ENCODE results near the gene RBM47.
"Not testable (repeated sequence)": the region's sequence is repeated elsewhere in the genome, so short reads cannot be mapped to it uniquely, and the experiment has no call there.

Gene RBM47

DNA sequence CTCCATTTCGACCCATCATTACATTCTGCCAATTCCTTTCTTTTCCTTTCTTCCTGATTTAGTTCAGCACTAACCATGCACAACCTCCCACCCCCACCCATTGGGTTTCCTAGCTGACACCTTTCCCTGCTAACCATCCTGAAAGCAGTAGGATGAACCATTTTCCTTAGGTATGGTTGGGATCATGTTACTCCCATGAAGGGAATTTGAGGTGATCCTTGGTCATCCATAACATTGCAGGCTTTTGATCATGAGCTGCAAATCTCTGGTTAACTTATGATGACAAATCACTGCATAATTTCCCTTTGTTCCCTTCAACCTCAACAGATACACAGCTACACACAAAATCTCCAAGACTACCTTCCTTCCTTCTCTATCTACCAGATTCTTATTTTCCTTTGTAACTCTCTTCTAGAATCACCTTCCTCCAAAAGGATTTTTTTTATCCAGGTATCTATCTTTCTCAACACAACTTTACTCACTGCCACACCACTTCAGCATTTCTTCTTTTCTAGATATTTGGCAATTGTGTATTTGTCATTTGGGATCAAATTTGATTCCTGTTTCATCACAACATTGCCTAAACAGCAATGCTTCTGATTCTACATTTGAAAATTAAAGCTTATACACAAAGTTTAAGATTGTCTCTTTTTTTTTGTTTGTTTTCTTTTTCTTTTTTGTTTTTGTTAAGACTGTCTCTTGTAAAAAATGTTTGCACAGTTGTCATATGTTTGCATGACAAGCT, 145.1 kb downstream of the RBM47 start:
- no peak for DNase-seq

DNA sequence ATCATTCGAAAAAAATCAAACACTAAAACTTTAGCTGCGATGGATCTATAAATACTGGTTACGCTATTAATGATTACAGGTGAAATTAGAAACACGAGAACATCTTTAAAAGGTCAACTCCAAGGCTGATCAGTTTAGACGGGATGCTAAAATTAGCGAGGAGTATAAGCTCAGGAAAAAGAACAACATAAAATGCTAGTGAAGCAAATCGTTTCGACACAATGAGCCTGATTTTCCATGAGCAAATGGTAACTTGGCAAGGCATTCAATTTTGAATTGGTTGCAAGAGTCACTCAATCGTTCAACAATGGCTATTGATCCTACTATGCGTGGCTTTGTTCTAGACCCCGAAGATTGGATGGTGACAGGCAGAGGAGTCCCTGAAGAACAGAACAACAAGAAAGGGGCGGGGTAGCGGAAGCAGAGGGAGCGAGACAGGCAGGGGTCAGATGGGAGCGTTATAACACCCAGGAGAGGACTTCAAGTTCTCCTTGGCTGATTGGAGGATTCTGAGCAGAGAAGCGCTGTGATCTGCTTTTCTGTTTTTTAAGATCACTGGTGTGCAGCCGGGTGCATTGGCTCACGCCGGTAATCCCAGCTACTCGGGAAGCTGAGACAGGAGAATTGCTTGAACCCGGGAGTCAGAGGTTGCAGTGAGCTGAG, 146.5 kb downstream of the RBM47 start:
- no peak for DNase-seq

DNA sequence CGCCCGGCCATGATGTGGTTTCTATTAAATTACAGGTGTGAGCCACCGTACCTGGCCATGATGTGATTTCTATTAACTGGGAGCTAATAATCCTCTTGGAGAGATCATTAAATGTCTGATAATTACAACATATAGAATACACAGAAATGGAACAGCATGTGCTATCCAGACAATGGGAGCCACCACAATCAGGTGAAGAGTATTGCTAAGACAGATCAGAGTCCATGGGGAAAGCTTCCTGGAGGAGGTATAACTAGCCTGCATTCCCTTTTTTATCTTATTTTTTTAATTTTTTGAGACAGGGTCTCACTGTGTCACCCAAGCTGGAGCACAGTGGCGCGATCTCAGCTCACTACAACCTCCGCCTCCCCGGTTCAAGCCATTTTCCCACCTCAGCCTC, 147.7 kb downstream of the RBM47 start:
- DNase-seq = no peak

DNA sequence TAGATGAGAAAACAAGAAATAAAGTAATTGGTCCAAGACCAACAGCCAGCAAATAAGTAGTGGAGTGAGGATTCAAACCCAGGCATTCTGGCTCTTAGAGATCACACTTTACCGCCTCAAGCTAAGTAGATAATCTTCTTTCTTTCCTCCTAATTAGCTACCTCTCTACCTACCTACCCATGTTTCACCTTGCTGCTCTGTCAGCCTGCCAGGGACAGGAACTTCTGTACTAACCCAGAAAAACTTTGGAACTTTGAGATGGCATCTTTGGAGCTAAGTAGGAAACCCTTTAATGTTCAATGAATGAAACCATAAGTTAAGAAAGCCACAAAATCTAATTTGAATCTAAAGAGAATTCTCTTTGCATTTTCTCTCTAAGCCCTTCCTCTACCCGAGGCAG, 149.4 kb downstream of the RBM47 start:
- DNase-seq = no peak

DNA sequence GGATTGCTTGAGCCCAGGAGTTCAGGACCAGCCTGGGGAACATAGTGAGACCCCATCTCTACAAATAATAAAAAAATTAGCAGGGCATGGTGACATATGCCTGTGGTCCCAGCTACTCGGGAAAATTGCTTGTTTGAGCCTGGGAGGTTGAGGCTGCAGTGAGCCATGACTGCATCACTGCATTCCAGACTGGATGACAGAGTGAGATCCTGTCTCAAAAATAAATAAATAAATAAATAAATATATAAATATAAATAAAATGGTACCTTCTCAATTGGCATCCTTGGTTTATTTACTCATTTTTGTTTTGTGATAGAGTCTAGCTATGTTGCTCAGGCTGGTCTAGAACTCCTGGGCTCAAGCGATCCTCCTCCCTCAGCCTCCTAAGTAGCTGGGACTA, 150.3 kb downstream of the RBM47 start:
- DNase-seq = no peak

DNA sequence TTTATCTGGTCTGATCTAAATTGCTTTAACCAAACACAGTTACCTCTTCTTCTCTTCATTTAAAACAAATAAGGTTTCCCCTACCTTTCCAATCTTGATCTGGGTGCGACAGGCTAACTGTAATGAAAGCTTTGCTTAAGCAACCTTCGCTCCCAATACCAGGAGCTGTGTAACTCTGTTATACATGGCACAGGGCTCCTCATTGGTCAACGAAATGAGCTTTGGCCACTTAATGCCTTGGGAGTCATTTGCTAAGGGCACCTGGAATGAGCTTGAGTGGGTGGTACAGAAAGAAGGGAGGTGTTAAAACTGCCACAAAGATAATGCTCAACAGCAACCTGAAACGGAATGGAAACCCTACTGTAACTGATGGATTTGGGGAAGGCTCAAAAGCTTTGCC, 154.1 kb downstream of the RBM47 start:
- DNase-seq = no peak

DNA sequence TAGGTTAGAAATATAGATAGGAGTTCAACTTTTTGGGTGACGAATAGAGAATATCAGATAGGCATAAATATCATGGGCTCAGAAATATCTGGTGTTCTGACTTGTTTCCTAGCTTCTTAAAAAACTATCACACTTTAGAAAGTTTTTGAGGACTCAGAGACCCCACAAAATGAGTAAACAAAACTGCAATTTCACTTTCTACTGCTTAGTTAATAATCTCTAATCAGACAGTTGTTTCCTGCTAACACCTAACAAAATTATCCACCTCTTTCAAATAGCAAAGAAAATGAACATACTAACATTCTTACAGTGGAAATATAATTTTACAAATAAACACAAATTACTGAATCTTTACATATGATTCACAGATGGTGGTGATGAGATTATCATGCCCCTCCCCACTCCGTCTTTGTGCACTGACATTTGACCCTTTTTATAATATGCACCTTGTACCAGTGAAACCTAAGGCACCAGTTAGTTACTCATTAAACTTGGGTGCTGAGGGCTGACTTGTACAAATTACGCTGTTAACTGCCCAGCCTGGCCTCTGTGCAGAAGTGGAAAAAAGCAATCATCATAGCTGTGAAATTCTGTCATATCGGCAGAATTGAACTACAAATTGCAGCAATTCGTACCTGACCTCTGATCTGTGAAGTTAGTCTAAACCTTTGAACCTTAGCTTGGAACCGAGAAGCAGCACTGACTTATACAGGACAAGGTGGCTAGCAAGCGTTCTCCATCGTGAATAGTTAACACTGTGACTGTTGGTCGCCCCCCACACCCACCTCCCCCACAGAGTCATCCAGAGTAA, 155.9 kb downstream of the RBM47 start:
- no peak for DNase-seq

DNA sequence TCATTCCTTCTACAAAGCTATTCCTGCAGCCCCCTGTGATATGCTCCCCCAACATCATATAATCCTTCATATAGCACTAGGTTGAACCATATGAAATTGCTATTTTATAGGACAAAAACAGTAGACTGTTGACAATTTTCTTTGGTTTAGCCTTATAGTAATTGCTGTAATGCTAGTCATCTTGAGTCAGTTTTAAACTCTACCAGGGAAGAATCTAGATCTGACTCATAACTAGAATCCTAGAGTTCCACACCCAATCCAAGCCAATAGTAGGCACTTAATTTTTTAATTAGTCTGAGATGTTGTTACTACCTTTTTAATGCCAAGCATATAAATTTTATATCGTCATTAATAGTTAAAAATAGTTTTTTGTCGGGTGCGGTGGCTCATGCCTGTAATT, 157.7 kb downstream of the RBM47 start:
- no peak for DNase-seq

DNA sequence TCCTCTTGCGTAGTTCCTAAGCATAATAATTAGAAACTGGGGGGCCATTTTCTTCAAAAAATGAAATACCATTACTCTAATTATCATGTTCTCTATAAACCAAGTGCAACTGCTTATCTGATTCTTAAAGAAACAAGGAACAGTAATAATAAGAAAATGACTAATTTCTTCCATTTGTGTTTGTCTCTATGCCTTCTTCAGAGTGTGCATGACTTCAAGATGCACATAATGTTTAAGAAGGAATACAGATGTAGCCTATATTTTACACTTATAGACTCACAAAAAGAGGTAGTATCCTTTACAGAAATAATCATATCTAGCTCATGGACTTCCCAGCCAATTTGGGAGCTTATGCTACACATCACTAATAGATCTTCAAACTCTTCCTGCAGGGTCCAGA, 162.9 kb downstream of the RBM47 start:
- no peak for DNase-seq

DNA sequence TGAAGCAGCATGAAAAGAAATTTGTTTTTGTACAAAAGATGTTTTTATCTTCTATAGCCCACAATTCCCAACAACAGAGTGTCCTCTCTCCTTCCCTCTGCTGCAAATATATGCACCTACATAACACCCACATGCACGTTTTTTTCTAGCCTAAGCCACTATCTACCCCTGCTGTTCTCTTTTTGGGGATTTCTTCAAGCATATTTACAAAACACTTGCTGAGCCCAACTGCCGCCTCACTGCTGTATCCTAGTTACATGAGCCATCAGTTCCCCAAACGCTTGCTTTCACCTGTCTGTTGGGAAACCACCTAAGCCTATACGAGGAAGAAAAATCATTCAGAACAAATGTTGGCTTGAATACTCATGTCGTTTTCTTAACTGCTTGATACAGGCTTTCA, 167.3 kb downstream of the RBM47 start:
- no peak for DNase-seq

DNA sequence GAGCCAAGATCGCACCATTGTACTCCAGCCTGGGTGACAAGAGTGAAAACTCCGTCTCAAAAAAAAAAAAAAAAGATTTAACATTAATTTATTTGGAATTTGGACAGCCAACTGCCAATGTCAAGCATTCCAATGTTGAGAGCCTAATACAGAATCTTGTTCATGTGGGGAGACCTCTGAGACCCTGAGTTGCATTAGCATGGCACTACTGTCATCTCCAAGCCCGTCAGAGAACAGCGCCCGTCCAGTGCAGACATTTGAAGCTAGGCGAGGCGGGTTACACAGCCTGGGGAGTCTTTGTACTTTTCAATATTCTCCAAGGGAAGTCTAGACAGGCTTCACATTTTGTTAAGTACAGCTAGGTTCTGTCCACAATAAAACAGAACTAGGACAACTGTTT, 167.8 kb downstream of the RBM47 start:
- DNase-seq = no peak

DNA sequence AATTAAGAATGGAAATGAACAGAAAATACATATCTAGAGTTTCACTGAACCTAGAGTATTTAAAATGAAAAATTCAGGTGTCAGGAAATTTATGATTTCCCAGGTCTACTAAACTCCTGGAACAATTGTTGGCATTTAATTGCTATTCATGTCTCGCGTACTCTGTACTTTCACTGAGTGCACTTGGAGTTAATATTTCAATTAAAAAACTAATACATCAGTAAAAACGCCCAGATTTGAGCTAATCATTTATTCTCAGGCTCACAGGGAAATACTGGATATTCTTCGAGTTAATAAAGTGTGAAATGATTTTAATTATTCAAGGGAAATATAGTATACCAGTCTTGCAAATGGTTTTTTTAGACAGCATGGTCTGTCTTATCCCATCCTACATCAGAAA, 168.6 kb downstream of the RBM47 start:
- DNase-seq = no peak

DNA sequence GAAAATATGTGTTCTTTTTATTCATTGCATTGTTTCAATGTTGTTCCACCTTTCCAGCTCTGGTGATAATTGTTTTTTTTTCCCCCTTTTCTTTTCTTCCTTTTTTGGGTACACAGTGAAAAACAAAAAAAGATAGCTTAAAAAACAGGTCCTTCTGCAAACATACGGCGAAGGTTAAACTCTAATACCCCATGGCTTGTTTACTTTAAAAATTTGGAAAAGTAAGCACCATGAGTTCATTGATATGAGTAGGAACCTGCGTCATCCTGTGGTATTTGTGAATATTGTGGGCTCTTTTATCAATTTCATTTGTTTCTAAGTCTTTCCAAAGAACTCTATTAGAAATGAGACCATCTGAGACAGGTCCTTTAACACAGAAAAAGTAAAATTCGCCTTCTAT, 171.0 kb downstream of the RBM47 start:
- no peak for DNase-seq

DNA sequence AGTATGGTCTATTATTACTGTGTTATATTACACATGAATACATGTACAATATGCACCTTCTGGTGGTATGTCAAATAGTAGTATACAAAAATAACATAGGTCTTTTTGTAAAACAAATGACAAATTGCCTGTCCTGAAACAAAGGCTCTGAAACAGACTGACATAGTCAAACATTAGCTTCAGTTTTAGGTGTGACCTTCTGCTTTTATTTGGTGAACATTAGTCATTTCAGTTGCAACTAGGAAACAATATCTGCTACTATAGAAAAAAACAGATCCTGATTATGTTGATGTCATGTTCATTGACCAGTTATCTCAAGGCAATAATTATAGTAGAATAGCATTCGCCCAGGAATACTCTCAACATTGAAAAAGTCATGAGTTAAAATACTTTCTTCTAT, 171.6 kb downstream of the RBM47 start:
- no peak for DNase-seq

DNA sequence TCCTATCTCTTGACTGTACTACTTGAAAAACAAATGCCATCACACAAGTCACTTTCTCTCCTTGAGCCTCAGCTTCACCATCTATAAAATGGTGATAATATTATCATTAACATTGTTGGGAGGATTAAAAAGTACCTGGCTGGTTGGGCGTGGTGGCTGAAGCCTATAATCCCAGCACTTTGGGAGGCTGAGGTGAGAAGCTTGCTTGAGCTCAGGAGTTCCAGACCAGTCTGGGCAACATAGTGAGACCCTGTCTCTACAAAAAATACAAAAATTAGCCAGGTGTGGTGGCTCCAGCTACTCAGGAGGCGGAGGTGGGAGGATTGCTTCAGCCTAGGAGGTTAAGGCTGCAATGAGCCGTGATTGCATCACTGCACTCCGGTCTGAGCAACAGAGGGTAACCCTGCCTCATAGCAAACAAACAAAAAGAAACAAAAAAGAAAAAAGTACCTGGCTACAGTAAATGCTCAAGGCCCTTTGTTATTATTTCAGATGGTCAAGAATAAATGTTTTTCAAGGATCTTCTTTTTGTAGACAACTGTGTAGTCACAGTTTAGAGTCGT, 174.2 kb downstream of the RBM47 start:
- no peak for DNase-seq

DNA sequence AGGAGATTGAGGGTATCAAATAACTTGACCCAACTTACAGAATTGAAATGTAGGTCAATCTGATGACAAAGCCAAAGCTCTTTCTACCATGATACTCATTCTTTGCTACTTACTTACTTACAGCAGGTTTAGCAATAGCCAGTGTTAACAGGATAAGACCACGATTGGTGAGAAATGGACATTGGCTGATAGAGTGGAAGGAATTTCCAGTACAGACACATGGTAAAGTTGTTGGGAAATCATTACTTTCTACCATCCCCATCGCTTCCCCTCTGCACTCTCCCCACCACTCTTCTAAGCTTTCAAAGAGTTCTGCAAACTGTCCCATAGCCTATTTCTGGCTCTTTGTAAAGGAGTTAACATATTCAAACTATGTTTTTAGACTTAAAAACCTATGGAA, 174.8 kb downstream of the RBM47 start:
- no peak for DNase-seq

DNA sequence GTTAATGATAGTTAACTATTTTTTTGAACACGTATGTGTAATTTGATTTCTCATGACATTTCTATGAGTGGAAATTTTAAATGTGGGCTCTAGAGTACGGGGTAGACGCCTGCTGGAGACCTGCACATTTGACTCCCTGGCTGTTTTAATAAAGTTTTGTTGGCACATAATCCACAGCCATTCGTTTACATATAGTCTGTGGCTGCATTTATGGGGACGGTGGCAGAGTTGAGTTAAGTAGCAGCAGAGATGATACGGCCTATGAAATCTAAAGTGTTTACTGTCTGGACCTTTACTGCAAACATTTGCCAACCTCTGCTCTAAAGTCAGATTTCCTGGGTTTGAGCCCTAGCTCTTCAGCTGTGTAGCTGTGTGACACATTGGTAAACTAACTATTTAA, 175.8 kb downstream of the RBM47 start:
- no peak for DNase-seq

DNA sequence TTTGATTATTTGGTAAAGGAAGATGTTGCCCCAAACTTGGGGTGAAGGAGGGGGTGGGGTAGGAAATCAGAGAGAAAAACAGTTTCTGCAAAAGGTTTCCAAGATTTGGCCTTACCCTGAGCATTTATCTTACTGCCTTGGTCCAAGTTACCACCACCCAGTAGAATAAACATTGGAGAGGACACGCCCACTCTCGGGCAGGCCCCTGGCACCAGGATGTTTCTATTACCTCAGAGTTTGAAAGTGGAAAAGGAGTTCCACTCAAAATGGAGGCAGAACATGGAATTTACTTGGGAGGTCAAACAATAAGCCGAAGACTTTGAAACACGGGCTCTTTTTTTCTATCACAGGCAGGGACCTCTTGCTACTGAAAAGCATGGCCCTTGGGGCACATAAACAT, 180.8 kb downstream of the RBM47 start:
- no peak for DNase-seq

DNA sequence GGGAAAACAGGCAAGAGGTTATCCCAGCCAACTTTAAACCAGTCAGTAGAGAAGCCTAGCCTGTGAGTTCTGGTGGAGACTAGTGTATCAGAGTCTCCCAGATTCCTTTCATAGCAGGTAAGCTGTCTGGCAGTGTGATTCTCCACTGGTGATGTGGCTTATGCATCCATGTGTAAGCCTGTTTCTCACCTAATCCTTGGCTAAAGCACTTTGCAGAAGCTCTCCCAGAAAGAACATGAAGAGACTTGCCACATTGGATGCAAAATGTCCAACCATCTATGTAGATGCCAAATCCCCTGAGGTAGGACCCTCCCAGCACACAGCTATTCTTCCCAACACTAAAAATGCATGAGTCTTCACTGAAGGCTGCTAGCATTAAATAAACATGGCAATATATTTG, 182.8 kb downstream of the RBM47 start:
- DNase-seq = no peak

DNA sequence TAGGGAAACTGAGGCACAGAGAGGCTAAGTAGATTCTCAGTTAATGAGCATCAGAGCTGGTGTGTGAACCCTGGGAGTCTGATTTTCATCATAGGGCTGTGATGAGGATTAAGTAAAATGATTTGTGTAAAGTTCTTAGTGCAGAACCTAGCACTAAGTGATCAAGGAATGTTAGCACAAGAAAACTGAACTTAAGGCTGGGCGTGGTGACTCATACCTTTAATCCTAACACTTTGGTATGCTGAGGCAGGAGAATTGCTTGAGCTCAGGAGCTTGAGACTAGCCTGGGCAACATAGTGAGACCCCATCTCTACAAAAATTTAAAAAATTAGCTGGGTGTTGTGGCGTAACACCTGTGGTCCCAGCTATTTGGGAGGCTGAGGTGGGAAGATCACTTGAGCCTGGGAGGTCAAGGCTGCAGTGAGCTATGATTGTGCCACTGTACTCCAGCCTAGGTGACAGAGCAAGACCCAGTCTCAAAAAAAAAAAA, 183.4 kb downstream of the RBM47 start:
- not testable (repeated sequence) for DNase-seq

DNA sequence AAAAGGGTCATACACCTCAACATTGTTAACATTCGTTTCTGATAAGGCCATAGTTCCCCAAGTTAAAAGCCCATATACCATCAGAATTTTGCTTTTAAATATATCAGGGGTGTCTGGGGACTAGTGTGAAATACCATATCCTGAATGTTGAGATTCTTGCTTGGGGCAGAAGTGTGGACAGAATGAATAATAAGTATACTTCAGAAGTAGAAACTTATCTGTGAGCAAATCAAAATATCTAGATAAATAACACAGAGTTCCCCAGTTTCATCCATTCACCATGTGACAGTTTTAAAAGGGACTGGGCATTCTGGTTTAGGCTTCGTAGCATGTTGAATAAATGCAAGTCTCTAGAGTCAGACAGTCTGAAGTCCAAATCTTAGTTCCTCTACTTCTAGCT, 184.0 kb downstream of the RBM47 start:
- DNase-seq = no peak

DNA sequence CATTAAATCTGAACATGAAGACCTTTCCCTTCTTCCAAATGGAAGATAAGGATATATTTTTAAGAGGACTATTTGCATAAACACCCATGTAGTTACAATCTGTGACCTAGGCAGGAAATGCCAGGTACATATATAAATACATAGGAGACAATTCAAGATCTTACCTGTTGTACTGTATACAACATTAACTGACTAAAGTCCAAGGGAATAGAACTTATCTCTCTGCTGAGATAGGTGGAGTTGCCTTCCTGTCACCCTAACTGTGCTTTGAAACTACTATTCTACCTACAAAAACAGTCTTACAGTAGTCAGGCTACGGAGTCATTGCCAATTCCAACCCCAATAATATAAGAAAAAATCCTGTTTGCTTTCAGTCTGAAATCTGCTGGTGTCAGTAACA, 188.2 kb downstream of the RBM47 start:
- DNase-seq = no peak

DNA sequence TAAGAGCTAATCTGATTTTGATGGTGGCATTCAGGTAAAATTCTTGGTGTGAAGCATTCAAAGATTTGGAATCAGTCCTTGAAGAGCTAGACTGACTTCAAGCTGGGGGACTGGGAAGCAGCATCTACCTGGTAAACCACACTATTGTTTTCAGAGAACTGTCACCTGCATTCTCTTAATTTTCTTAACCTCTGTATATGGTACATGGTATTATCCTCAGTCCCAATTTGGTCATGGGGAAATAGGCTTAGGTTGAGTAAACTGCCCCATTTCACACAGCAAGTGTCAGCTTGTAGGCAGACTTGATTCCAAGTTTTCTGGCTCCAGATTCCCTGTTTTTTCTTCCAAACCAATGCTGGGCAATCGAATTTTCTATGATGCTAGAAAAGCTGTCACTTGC, 190.1 kb downstream of the RBM47 start:
- DNase-seq = no peak

Data from stimulated activated CD4-positive, alpha-beta T cell treated with anti-CD3 and anti-CD28 coated beads, Interleukin-2, amount 100 ng/mL, for 24 hours (primary cell).